ENCODE measurements around the gene KCNAB1. TPM values are rescaled to one million over a fixed set of nuclear protein-coding genes. Genes with fewer than 3 reads are reported as not detected.

KCNAB1 gene
- total and polyA plus RNA-seq, 4 experiments from 2014 or later, result 0.40 to 0.58 TPM; not detected in 2

- intact Hi-C loops (cut with micrococcal nuclease), result no loop called here
- Histone ChIP-seq H3K27me3 (ENCODE audit: insufficient read depth, low read length) (no peaks in the 10 kb centered on the region), H3K4me1 (ENCODE audit: insufficient read depth, low read length) (no peaks in the 10 kb centered on the region), H3K4me3 (ENCODE audit: low read length in 2 of 2) (no peak overlapping the region), H3K9me3 (ENCODE audit: control insufficient read depth in 1 of 2, low read length in 2 of 2) (no peaks in the 10 kb centered on the region), H3K36me3 (ENCODE audit: insufficient read depth, low read length) (no peaks in the 10 kb centered on the region), H3K27ac (ENCODE audit: low read depth, low read length) (no peak overlapping the region)
- POLR2A ChIA-PET (ENCODE audit: partially characterized antibody), result no interaction called here
- no peak for DNase-seq
- Mint-ChIP-seq H3K27me3 (peaks cover 2% of the 10 kb centered on the region in 2 donors), H3K9me3 (no peaks in the 10 kb centered on the region), H3K4me3 (no peak overlapping the region), H3K27ac (no peak overlapping the region), H3K36me3 (no peaks in the 10 kb centered on the region), H3K4me1 (no peaks in the 10 kb centered on the region)
- CTCF ChIA-PET (ENCODE audit: partially characterized antibody), result no interaction called here
Observed at GRCh38 chr3:156316076-156316475, 195.7 kb downstream of the KCNAB1 start.

DNA sequence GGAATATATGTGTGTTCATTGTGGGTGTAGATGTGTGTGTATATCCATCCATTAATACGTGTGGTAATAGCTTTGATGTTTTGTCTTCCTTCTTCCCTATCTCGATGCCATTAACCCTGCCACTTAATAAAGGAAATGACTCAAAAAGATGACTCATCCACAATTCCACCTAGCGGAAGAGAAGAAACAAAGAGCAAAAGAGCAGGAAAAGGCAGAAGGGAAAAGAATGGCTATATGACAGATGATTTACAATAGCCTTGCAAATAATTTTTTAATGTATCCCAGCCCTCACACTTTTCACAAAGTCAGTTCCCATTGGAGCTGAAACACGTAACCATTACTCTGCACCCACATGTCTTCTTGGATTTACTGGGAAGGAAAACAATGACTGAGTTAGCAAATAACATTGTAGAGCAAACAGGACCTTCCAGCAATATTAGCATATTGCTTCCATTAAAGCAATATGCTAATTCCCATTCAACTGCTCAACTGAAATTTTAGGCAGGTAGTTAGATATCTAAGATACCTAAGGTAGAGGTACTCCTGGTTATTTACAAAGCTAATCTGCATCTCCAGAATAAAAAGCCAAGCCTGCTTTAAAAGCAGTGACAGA lies 197.2 kb downstream of the KCNAB1 start:
- no peak overlapping the region for H3K4me3 Mint-ChIP-seq
- intact Hi-C loops (cut with micrococcal nuclease), result no loop called here
- no peaks in the 10 kb centered on the region for H3K9me3 ChIP-seq (ENCODE audit: control insufficient read depth in 1 of 2, low read length in 2 of 2)
- H3K4me3 ChIP-seq (ENCODE audit: low read length in 2 of 2), result no peak overlapping the region
- H3K36me3 ChIP-seq (ENCODE audit: insufficient read depth, low read length), result no peaks in the 10 kb centered on the region
- no peaks in the 10 kb centered on the region for H3K27me3 ChIP-seq (ENCODE audit: insufficient read depth, low read length)
- H3K36me3 Mint-ChIP-seq, result no peaks in the 10 kb centered on the region
- H3K27ac Mint-ChIP-seq, result no peak overlapping the region
- ChIA-PET CTCF (ENCODE audit: partially characterized antibody) (interaction anchor here (1.5 kb wide), 1 partner anchor 9 kb away, joined by 5 read pairs; no protein-coding TSS in a partner anchor), POLR2A (ENCODE audit: partially characterized antibody) (no interaction called here)
- no peaks in the 10 kb centered on the region for H3K4me1 ChIP-seq (ENCODE audit: insufficient read depth, low read length)
- no peak overlapping the region for H3K27ac ChIP-seq (ENCODE audit: low read depth, low read length)
- no peaks in the 10 kb centered on the region for H3K4me1 Mint-ChIP-seq
- peaks cover 0 to 1% of the 10 kb centered on the region in 2 donors for H3K27me3 Mint-ChIP-seq
- no peaks in the 10 kb centered on the region for H3K9me3 Mint-ChIP-seq
- no peak for DNase-seq

DNA sequence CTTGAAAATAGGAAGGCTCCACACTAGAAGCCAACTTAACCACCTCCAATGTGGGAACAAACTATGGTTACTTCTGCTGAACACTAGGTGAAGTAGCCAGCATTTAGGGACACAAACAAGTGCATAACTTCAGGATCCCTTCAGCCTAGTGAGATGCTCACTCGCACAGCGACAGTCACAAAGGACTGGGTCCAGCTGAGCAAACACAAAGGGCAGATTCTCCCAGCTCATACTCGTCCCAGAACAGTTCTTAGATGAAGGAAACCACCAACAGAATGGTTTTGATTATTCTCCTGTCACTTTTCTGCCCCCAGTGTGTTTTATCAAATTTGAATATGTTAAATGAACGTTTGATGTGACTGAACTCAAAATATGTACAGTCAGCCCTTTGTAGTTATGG lies 201.6 kb downstream of the KCNAB1 start:
- DNase-seq, result no peak

DNA sequence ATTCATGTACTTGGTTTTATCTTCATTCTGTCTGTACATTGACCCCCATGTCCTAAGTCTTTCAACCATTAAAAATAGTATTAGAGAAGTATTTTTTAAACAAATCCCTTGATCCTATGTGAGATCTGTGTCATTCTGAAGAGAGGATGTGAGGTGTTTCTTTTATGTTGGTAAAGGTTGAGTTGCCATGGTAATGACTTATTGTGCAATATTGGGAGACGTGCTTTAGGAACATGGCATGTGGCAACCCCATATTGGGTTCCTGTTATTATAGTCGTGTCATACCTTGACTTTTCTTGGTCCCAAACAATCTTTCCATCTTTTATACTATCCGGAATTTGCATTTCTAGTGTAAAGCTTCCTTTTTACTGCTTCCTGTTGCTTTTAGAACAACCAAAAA lies 203.1 kb downstream of the KCNAB1 start:
- Mint-ChIP-seq H3K4me1 (no peaks in the 10 kb centered on the region), H3K4me3 (no peak overlapping the region), H3K9me3 (peaks cover 0 to 2% (median 0%) of the 10 kb centered on the region in 8 donors), H3K27me3 (peaks cover 2 to 12% of the 10 kb centered on the region in 2 donors), H3K27ac (no peak overlapping the region), H3K36me3 (no peaks in the 10 kb centered on the region)
- POLR2A ChIA-PET (ENCODE audit: partially characterized antibody), result no interaction called here
- no peak overlapping the region for H3K27ac ChIP-seq (ENCODE audit: low read depth, low read length)
- H3K27me3 ChIP-seq (ENCODE audit: insufficient read depth, low read length), result no peaks in the 10 kb centered on the region
- H3K9me3 ChIP-seq (ENCODE audit: control insufficient read depth in 1 of 2, low read length in 2 of 2), result no peaks in the 10 kb centered on the region
- intact Hi-C loops (cut with micrococcal nuclease), result no loop called here
- CTCF ChIA-PET (ENCODE audit: partially characterized antibody), result no interaction called here
- no peaks in the 10 kb centered on the region for H3K36me3 ChIP-seq (ENCODE audit: insufficient read depth, low read length)
- no peak overlapping the region for H3K4me3 ChIP-seq (ENCODE audit: low read length in 2 of 2)
- no peak for DNase-seq
- H3K4me1 ChIP-seq (ENCODE audit: insufficient read depth, low read length), result no peaks in the 10 kb centered on the region

More for the DNA sequence above, 201.6 kb downstream of the KCNAB1 start:
- Mint-ChIP-seq H3K27me3 (peaks cover 2 to 7% of the 10 kb centered on the region in 2 donors), H3K4me3 (no peak overlapping the region), H3K36me3 (no peaks in the 10 kb centered on the region), H3K4me1 (no peaks in the 10 kb centered on the region), H3K27ac (no peak overlapping the region), H3K9me3 (no peaks in the 10 kb centered on the region)
- intact Hi-C loops (cut with micrococcal nuclease), result no loop called here
- H3K4me3 ChIP-seq (ENCODE audit: low read length in 2 of 2), result no peak overlapping the region
- H3K27me3 ChIP-seq (ENCODE audit: insufficient read depth, low read length), result no peaks in the 10 kb centered on the region
- no peaks in the 10 kb centered on the region for H3K4me1 ChIP-seq (ENCODE audit: insufficient read depth, low read length)
- H3K27ac ChIP-seq (ENCODE audit: low read depth, low read length), result no peak overlapping the region
- no peaks in the 10 kb centered on the region for H3K9me3 ChIP-seq (ENCODE audit: control insufficient read depth in 1 of 2, low read length in 2 of 2)
- ChIA-PET CTCF (ENCODE audit: partially characterized antibody) (no interaction called here), POLR2A (ENCODE audit: partially characterized antibody) (no interaction called here)
- no peaks in the 10 kb centered on the region for H3K36me3 ChIP-seq (ENCODE audit: insufficient read depth, low read length)

DNA sequence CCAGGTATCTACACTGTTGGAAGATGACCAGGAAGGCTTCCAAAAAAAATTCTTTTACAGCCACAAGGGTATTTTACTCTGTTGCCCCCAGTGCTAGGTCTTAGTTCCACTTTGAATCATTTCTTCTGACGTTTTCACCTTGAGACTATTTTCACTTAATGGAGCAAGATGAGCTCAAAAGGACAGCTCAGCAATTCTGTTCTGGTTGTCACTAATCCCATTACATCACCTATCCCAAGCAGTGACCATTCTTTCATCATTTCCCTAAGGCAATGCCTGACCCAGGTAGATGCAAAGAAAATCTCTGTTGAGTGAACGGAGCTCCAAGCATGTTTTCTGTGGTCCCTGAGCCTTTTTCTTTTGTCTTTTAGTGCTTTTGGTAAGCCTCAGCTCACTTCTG lies 210.0 kb downstream of the KCNAB1 start:
- ChIA-PET POLR2A (ENCODE audit: partially characterized antibody) (no interaction called here), CTCF (ENCODE audit: partially characterized antibody) (interaction anchor here (0.9 kb wide), 1 partner anchor 113 kb away, joined by 3 read pairs; no protein-coding TSS in a partner anchor)
- no peak overlapping the region for H3K27ac ChIP-seq (ENCODE audit: low read depth, low read length)
- Mint-ChIP-seq H3K36me3 (no peaks in the 10 kb centered on the region), H3K4me1 (no peaks in the 10 kb centered on the region), H3K9me3 (peaks cover 0 to 2% (median 0%) of the 10 kb centered on the region in 8 donors), H3K4me3 (no peak overlapping the region), H3K27ac (no peak overlapping the region), H3K27me3 (peaks cover 10 to 13% of the 10 kb centered on the region in 2 donors)
- H3K36me3 ChIP-seq (ENCODE audit: insufficient read depth, low read length), result no peaks in the 10 kb centered on the region
- H3K9me3 ChIP-seq (ENCODE audit: control insufficient read depth in 1 of 2, low read length in 2 of 2), result no peaks in the 10 kb centered on the region
- H3K4me1 ChIP-seq (ENCODE audit: insufficient read depth, low read length), result no peaks in the 10 kb centered on the region
- DNase-seq, result no peak
- no peaks in the 10 kb centered on the region for H3K27me3 ChIP-seq (ENCODE audit: insufficient read depth, low read length)
- H3K4me3 ChIP-seq (ENCODE audit: low read length in 2 of 2), result no peak overlapping the region
- intact Hi-C loops (cut with micrococcal nuclease), result no loop called here

- Histone ChIP-seq H3K27me3 (ENCODE audit: insufficient read depth, low read length) (no peaks in the 10 kb centered on the region), H3K9me3 (ENCODE audit: control insufficient read depth in 1 of 2, low read length in 2 of 2) (no peaks in the 10 kb centered on the region), H3K4me3 (ENCODE audit: low read length in 2 of 2) (no peak overlapping the region), H3K4me1 (ENCODE audit: insufficient read depth, low read length) (no peaks in the 10 kb centered on the region), H3K27ac (ENCODE audit: low read depth, low read length) (no peak overlapping the region), H3K36me3 (ENCODE audit: insufficient read depth, low read length) (no peaks in the 10 kb centered on the region)
- Mint-ChIP-seq H3K36me3 (no peaks in the 10 kb centered on the region), H3K27ac (no peak overlapping the region), H3K4me1 (peaks cover 0 to under 1% (median 0%) of the 10 kb centered on the region in 4 donors), H3K9me3 (peaks cover 0 to 2% (median 0%) of the 10 kb centered on the region in 8 donors), H3K4me3 (no peak overlapping the region), H3K27me3 (peaks cover 9 to 11% of the 10 kb centered on the region in 2 donors)
- intact Hi-C loops (cut with micrococcal nuclease), result no loop called here
- ChIA-PET POLR2A (ENCODE audit: partially characterized antibody) (no interaction called here), CTCF (ENCODE audit: partially characterized antibody) (no interaction called here)
- DNase-seq, result no peak
Observed at GRCh38 chr3:156332304-156332703, 211.9 kb downstream of the KCNAB1 start.

DNA sequence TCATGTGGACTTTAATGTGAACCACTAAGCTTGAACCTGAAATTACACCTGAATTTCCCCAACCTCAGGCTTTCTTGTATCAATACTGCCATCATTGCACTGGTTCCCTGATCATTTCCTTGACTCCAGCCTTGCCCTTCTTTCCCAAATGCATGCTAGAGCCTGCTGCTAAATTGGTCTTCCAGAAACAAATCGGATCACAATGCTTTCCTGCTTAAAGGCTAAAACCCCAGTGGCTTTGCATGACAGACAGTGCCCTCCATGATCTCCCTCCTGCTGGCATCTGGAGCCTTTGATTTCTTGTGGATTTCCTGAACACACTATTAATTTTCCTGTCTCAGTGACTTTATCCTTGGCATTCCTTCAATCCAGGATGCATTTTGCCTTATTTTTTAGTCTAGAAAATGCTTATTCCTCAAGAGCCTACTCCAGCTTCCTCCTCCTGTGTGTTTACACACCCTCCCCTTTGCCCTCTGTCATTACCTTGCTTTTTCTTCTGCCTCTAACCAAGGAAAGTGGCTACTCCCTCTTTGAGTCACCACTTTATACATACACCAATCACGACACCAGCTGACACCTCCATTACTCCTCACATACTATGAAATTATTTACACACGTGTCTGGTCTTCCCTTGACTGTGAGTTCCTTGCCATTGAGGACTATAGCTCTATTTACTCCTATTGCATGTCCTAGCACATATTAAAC lies 214.6 kb downstream of the KCNAB1 start:
- CTCF ChIA-PET (ENCODE audit: partially characterized antibody), result interaction anchor here (0.7 kb wide), 1 partner anchor 1677 kb away, joined by 4 read pairs; no protein-coding TSS in a partner anchor
- no peaks in the 10 kb centered on the region for H3K27me3 ChIP-seq (ENCODE audit: insufficient read depth, low read length)
- POLR2A ChIA-PET (ENCODE audit: partially characterized antibody), result no interaction called here
- H3K36me3 ChIP-seq (ENCODE audit: insufficient read depth, low read length), result no peaks in the 10 kb centered on the region
- Mint-ChIP-seq H3K36me3 (no peaks in the 10 kb centered on the region), H3K4me1 (peaks cover 0 to 1% (median 0%) of the 10 kb centered on the region in 4 donors), H3K27ac (no peak overlapping the region), H3K4me3 (no peak overlapping the region), H3K9me3 (no peaks in the 10 kb centered on the region), H3K27me3 (peaks cover 8 to 11% of the 10 kb centered on the region in 2 donors)
- intact Hi-C loops (cut with micrococcal nuclease), result no loop called here
- H3K4me1 ChIP-seq (ENCODE audit: insufficient read depth, low read length), result no peaks in the 10 kb centered on the region
- no peaks in the 10 kb centered on the region for H3K9me3 ChIP-seq (ENCODE audit: control insufficient read depth in 1 of 2, low read length in 2 of 2)
- no peak for DNase-seq
- H3K27ac ChIP-seq (ENCODE audit: low read depth, low read length), result no peak overlapping the region
- H3K4me3 ChIP-seq (ENCODE audit: low read length in 2 of 2), result no peak overlapping the region

All from CD4-positive, alpha-beta memory T cell (primary cell).